WTC11 (cell line): Measurements from ENCODE around the gene TRIOBP.

Source experiments
- CTCF ChIP-seq: fragments of 200-600 bp; IDR thresholded peaks from 2 replicates; pipeline ENCODE4 v1.8.0; 2022; ENCODE audit warnings: antibody characterized with exemption
- MAX ChIP-seq: sonication (generic); formaldehyde crosslinking; IDR thresholded peaks from 2 replicates; pipeline ENCODE4 v1.8.0; 2022; ENCODE audit warnings: mild to moderate bottlenecking, missing genetic modification reagents
- MXD4 ChIP-seq: fragments of 250-450 bp; sonication (Bioruptor Pico); IDR thresholded peaks from 2 replicates; pipeline ENCODE4 v1.8.0; 2021; ENCODE audit warnings: mild to moderate bottlenecking, moderate library complexity, borderline replicate concordance
- NFATC4 ChIP-seq: fragments of 250-450 bp; sonication (Bioruptor Pico); IDR thresholded peaks from 2 replicates; pipeline ENCODE4 v1.9.0; 2021; ENCODE audit warnings: mild to moderate bottlenecking

- TF ChIP-seq NFATC4 (no peak), MXD4 (no peak), CTCF (no peak), MAX (CRISPR knock-in tag) (no peak)
These were observed 69.2 kb downstream of the TRIOBP start for GRCh38 chr22:37765953-37766576.
